Ascending aorta (tissue), 2 donors: ENCODE data around the gene CYP51A1. TPM values are rescaled to one million over a fixed set of nuclear protein-coding genes. Genes with fewer than 3 reads are reported as not detected.

ENCODE experiments used
- DNase-seq, 2 donors: peaks; one replicate each; pipeline ENCODE4 v3.0.0-alpha.2; 2019; ENCODE audit warnings: low spot score in 2 of 2
- H3K27ac ChIP-seq, 2 donors: fragments of 200-600 bp; sonication (generic); one replicate each; pipeline ENCODE4 v1.5.1; 2016 to 2017; ENCODE audit warnings: mild to moderate bottlenecking in 1 of 2
- H3K27me3 ChIP-seq: fragments of 200-600 bp; sonication (generic); one replicate; pipeline ENCODE4 v1.5.1; 2017
- H3K36me3 ChIP-seq, 2 donors: fragments of 200-600 bp; sonication (generic); one replicate each; pipeline ENCODE4 v1.5.1; 2016
- H3K4me1 ChIP-seq, 2 donors: fragments of 200-600 bp; sonication (generic); one replicate each; pipeline ENCODE4 v1.5.1; 2016 to 2017; ENCODE audit warnings: mild to moderate bottlenecking in 1 of 2
- H3K4me3 ChIP-seq, 2 donors: fragments of 200-600 bp; sonication (generic); one replicate each; pipeline ENCODE4 v1.5.1; 2016 to 2017; ENCODE audit warnings: mild to moderate bottlenecking in 1 of 2
- H3K9me3 ChIP-seq, 2 donors: fragments of 200-600 bp; sonication (generic); one replicate each; pipeline ENCODE4 v1.5.1; 2016
- intact Hi-C: fragments of 100-400 bp; cut with DNase I; formaldehyde crosslinking; loops from one replicate; pipeline ENCODE4 v1.15.1; 2023
- total RNA-seq: library from RNA; depleted of rRNA; stranded (reverse); fragments of >200 nt; gene quantifications from one replicate; pipeline ENCODE4 v1.1.0, GENCODE V29; 2016
- TF ChIP-seq, protein P1 (sequence below), 3 experiments: fragments of 200-600 bp in 2 of 3; fragments of 450-650 bp in 1 of 3; sonication (generic) in 2 of 3; IDR thresholded peaks; one replicate each; pipeline ENCODE4 v1.5.1; 2016 to 2019; ENCODE audit warnings: antibody characterized with exemption in 3 of 3, mild to moderate bottlenecking in 1 of 3, moderate library complexity in 1 of 3

The CYP51A1 gene
- total RNA-seq, 1 donor from 2014 or later = 19.9 TPM

DNA sequence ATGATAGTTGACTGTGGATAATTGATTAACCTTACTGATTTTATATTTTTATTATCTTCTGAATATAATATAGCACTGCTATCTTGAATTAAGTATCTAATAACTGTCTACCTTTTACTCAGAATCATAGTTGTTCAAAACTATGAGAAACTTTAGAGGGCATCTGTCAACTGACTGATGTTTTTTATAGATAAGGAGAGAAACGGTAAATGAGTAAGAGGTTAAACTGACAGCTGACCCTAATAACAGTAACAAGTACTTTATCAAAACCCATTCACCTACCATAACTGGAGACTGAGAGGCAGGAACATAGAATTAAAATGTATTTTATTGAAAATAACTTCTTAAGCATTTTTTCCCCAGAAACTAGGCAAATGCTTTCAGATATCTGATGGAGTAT, 62.2 kb downstream of the CYP51A1 start:
- Histone ChIP-seq H3K4me3 (no peak overlapping the region), H3K36me3 (peaks cover 2 to 52% of the 10 kb centered on the region in 2 donors), H3K27me3 (no peaks in the 10 kb centered on the region), H3K9me3 (no peaks in the 10 kb centered on the region), H3K4me1 (no peaks in the 10 kb centered on the region), H3K27ac (no peak overlapping the region)
- TF ChIP-seq, protein P1, sequence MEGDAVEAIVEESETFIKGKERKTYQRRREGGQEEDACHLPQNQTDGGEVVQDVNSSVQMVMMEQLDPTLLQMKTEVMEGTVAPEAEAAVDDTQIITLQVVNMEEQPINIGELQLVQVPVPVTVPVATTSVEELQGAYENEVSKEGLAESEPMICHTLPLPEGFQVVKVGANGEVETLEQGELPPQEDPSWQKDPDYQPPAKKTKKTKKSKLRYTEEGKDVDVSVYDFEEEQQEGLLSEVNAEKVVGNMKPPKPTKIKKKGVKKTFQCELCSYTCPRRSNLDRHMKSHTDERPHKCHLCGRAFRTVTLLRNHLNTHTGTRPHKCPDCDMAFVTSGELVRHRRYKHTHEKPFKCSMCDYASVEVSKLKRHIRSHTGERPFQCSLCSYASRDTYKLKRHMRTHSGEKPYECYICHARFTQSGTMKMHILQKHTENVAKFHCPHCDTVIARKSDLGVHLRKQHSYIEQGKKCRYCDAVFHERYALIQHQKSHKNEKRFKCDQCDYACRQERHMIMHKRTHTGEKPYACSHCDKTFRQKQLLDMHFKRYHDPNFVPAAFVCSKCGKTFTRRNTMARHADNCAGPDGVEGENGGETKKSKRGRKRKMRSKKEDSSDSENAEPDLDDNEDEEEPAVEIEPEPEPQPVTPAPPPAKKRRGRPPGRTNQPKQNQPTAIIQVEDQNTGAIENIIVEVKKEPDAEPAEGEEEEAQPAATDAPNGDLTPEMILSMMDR (IDR thresholded peaks at IDR 0.05) = no peak
- no peak for DNase-seq
- intact Hi-C loops = no loop called here

DNA sequence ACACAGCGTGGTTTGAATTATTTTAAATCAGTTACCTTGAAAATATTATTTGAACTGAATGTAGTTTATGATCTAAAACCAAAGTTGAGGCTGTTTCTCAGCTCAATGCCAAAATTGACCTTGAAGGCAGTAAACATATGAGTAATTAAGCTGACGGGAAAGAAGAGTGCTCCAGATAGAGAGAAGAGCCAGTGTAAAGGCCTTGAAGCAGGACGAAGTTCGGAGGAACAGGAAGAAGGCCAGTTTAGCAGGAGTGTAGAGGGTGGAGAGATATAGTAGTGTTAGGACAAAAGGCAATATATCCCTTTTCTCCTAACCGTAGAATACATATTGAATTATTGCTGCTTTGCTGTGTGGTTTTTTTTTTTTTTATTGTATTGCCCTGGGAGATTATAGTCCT, 63.2 kb downstream of the CYP51A1 start:
- Histone ChIP-seq H3K4me3 (no peak overlapping the region), H3K27ac (no peak overlapping the region), H3K27me3 (no peaks in the 10 kb centered on the region), H3K9me3 (no peaks in the 10 kb centered on the region), H3K4me1 (no peaks in the 10 kb centered on the region), H3K36me3 (peaks cover 4 to 57% of the 10 kb centered on the region in 2 donors)
- intact Hi-C loops = no loop called here
- TF ChIP-seq, protein P1 (IDR thresholded peaks at IDR 0.05) = no peak
- no peak for DNase-seq

DNA sequence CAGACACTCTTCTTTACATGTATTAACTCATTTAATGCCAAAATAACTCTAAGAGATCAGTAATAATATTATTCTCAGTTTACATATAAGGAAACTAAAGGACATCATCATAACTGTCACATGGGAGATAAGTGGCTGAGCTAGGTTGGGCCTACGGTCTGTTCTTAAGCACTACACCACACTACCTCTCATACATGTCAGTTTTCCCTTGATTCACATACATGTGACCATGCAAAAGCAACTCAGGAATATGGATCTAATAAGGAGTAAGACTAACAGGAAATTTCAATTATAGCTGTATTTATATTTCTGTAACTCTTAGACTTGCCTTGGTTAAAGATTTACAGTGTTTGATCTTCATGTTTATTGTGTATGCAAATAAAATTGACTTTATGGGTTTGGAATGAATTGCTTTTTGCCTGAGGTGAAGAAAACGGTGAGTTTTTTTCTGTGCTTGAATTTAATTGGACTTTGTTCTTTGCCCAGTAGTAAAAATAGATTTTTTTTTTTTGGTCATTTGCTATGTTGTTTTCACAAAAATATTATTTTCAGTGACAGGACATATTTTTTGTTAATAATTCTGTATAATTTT, 69.7 kb downstream of the CYP51A1 start:
- DNase-seq = no peak
- Histone ChIP-seq H3K27ac (no peak overlapping the region), H3K9me3 (no peaks in the 10 kb centered on the region), H3K4me3 (no peak overlapping the region), H3K4me1 (no peaks in the 10 kb centered on the region), H3K36me3 (peaks cover 4 to 30% of the 10 kb centered on the region in 2 donors), H3K27me3 (no peaks in the 10 kb centered on the region)
- intact Hi-C loops = no loop called here
- TF ChIP-seq, protein P1 (IDR thresholded peaks at IDR 0.05) = no peak

Other genes with a start within 250 kb of the CYP51A1 start
- 14.4 TPM for gene AKAP9, start 193.6 kb downstream of the CYP51A1 start, total RNA-seq
- gene LRRD1, start 44.7 kb upstream of the CYP51A1 start, total RNA-seq = not detected
- 66.1 TPM for gene KRIT1, start 111.4 kb upstream of the CYP51A1 start, total RNA-seq
- 27.4 TPM for gene ANKIB1, start 111.5 kb upstream of the CYP51A1 start, total RNA-seq